ENCODE measurements around the gene RANBP10. TPM values are rescaled to one million over a fixed set of nuclear protein-coding genes. Genes with fewer than 3 reads are reported as not detected.
A peak's percentile ranks its signal among the peaks of the same experiment; 100 is the strongest.

The RANBP10 gene
- total RNA-seq, 1 experiment from 2014 or later: 25.5 TPM

GRCh38 chr16:67719048-67719777 is 87.1 kb downstream of the RANBP10 start, which contains the start of gene GFOD2:
TSS of gene GFOD2 (minus strand) at chr16:67719316. CDS start at chr16:67685715, 33,601 bp downstream.
- no TSS peak for BruUV-seq (replicated peaks)
- Mint-ChIP-seq H3K9me3 (ENCODE audit: low read depth, unreplicated experiment) (no peaks in the 10 kb centered on the region), H3K27me3 (ENCODE audit: unreplicated experiment) (no peaks in the 10 kb centered on the region), H3K4me1 (ENCODE audit: low read depth, unreplicated experiment) (peaks cover 24% of the 10 kb centered on the region), H3K27ac (ENCODE audit: unreplicated experiment) (peak within 1 kb of the TSS; percentile 80), H3K4me3 (ENCODE audit: low read depth, unreplicated experiment) (peak within 1 kb of the TSS; percentile 96), H3K36me3 (ENCODE audit: insufficient read depth, unreplicated experiment) (peaks cover 21% of the 10 kb centered on the region)
- CTCF ChIA-PET: interaction anchor here (0.5 to 1.7 kb wide), 12 partner anchors 9 to 198 kb away, joined by 3 to 10 read pairs (median 3); partner anchors contain the start of genes ACD, C16orf86, ENKD1 and RANBP10
- DNase-seq: peak; percentile 99
- intact Hi-C loops (cut with micrococcal nuclease; ENCODE audit: unreplicated experiment): no loop called here
- TF ChIP-seq CTCF (IDR thresholded peaks at IDR 0.05; ENCODE audit: unreplicated experiment): no peak

GRCh38 chr16:67718668-67719047 is 87.7 kb downstream of the RANBP10 start:
- H3K4me3 Mint-ChIP-seq (ENCODE audit: low read depth, unreplicated experiment): peak overlapping the region; percentile 96
- peak overlapping the region; percentile 80 for H3K27ac Mint-ChIP-seq (ENCODE audit: unreplicated experiment)
- H3K36me3 Mint-ChIP-seq (ENCODE audit: insufficient read depth, unreplicated experiment): peaks cover 21% of the 10 kb centered on the region
- intact Hi-C loops (cut with micrococcal nuclease; ENCODE audit: unreplicated experiment): no loop called here
- no peaks in the 10 kb centered on the region for H3K9me3 Mint-ChIP-seq (ENCODE audit: low read depth, unreplicated experiment)
- no TSS peak for BruUV-seq (replicated peaks)
- no peak for TF ChIP-seq CTCF (IDR thresholded peaks at IDR 0.05; ENCODE audit: unreplicated experiment)
- no peak for DNase-seq
- no peaks in the 10 kb centered on the region for H3K27me3 Mint-ChIP-seq (ENCODE audit: unreplicated experiment)
- CTCF ChIA-PET: interaction anchor here (1.0 to 1.7 kb wide), 7 partner anchors 11 to 197 kb away, joined by 3 to 10 read pairs (median 3); partner anchors contain the start of genes ACD, RANBP10 and TSNAXIP1
- peaks cover 24% of the 10 kb centered on the region for H3K4me1 Mint-ChIP-seq (ENCODE audit: low read depth, unreplicated experiment)

GRCh38 chr16:67716097-67716496 is 90.3 kb downstream of the RANBP10 start:
- BruUV-seq (replicated peaks): no TSS peak
- no peak overlapping the region for H3K27ac Mint-ChIP-seq (ENCODE audit: unreplicated experiment)
- H3K27me3 Mint-ChIP-seq (ENCODE audit: unreplicated experiment): no peaks in the 10 kb centered on the region
- no peaks in the 10 kb centered on the region for H3K9me3 Mint-ChIP-seq (ENCODE audit: low read depth, unreplicated experiment)
- peaks cover 21% of the 10 kb centered on the region for H3K36me3 Mint-ChIP-seq (ENCODE audit: insufficient read depth, unreplicated experiment)
- H3K4me3 Mint-ChIP-seq (ENCODE audit: low read depth, unreplicated experiment): no peak overlapping the region
- DNase-seq: no peak
- peaks cover 24% of the 10 kb centered on the region for H3K4me1 Mint-ChIP-seq (ENCODE audit: low read depth, unreplicated experiment)
- no peak for TF ChIP-seq CTCF (IDR thresholded peaks at IDR 0.05; ENCODE audit: unreplicated experiment)
- intact Hi-C loops (cut with micrococcal nuclease; ENCODE audit: unreplicated experiment): no loop called here
- CTCF ChIA-PET: interaction anchor here (0.6 kb wide), 1 partner anchor 47 kb away, joined by 3 read pairs; no protein-coding TSS in a partner anchor

GRCh38 chr16:67714522-67714921 is 91.8 kb downstream of the RANBP10 start:
- no peak for TF ChIP-seq CTCF (IDR thresholded peaks at IDR 0.05; ENCODE audit: unreplicated experiment)
- CTCF ChIA-PET: interaction anchor here (1.0 kb wide), 1 partner anchor 10 kb away, joined by 8 read pairs; no protein-coding TSS in a partner anchor
- H3K4me1 Mint-ChIP-seq (ENCODE audit: low read depth, unreplicated experiment): peaks cover 17% of the 10 kb centered on the region
- DNase-seq: no peak
- intact Hi-C loops (cut with micrococcal nuclease; ENCODE audit: unreplicated experiment): no loop called here
- no peaks in the 10 kb centered on the region for H3K9me3 Mint-ChIP-seq (ENCODE audit: low read depth, unreplicated experiment)
- no TSS peak for BruUV-seq (replicated peaks)
- H3K4me3 Mint-ChIP-seq (ENCODE audit: low read depth, unreplicated experiment): no peak overlapping the region
- H3K27me3 Mint-ChIP-seq (ENCODE audit: unreplicated experiment): no peaks in the 10 kb centered on the region
- peaks cover 13% of the 10 kb centered on the region for H3K36me3 Mint-ChIP-seq (ENCODE audit: insufficient read depth, unreplicated experiment)
- no peak overlapping the region for H3K27ac Mint-ChIP-seq (ENCODE audit: unreplicated experiment)

Measured in Calu3 (cell line).